ENCODE data around the gene S100A1. TPM values are rescaled to one million over a fixed set of nuclear protein-coding genes. Genes with fewer than 3 reads are reported as not detected.

S100A1 gene
- total and polyA plus RNA-seq, 2 of the 13 experiments (the other 11 are each of a cell fraction or from before 2014, with no cell fraction given) = 120 to 251 TPM

DNA sequence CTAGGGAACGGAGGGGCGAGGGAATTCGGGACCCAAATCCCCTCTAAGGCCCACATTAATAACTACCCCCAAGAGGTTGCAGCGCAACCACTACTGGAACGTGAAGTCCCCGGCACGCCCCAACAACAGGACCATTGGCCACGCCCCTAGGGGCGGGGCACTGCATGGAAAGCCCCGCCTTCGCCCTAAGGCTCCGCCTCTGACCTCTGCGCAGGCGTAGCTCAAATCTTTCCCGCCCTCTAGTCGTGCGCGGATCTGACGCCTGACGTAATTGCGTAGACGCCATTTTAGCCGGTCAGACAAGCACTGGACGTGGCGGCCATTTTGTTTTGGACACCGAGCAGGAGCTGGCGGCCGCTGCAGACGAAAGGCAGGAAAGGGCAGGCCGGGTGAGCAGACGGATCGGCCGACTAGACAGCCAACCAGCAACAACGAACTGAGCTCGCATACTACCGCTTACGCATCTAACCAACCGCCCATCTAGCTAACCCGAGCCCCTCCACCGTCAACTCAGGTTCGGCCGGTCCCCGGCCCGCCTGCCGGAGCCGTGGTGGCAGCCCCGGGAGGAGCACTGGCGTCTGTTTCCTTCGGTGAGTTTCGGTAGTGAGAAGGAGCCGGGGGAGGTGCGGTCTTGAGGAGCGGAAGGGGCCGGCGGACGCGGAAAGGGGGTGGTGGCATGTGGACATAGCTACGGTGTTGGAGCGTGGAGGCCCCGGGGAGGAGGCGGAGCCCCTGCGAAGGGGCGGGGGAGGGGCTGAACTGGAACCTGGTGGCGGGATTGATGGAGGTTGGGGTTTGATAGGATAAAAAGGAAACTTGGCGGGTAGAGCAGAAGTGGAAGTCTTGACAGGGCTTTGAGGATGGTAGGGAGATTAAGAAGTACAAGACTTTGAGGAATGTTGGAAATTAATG is 5.8 kb downstream of the S100A1 start, which contains the start of gene CHTOP (continued):
- TF ChIP-seq, protein P1, sequence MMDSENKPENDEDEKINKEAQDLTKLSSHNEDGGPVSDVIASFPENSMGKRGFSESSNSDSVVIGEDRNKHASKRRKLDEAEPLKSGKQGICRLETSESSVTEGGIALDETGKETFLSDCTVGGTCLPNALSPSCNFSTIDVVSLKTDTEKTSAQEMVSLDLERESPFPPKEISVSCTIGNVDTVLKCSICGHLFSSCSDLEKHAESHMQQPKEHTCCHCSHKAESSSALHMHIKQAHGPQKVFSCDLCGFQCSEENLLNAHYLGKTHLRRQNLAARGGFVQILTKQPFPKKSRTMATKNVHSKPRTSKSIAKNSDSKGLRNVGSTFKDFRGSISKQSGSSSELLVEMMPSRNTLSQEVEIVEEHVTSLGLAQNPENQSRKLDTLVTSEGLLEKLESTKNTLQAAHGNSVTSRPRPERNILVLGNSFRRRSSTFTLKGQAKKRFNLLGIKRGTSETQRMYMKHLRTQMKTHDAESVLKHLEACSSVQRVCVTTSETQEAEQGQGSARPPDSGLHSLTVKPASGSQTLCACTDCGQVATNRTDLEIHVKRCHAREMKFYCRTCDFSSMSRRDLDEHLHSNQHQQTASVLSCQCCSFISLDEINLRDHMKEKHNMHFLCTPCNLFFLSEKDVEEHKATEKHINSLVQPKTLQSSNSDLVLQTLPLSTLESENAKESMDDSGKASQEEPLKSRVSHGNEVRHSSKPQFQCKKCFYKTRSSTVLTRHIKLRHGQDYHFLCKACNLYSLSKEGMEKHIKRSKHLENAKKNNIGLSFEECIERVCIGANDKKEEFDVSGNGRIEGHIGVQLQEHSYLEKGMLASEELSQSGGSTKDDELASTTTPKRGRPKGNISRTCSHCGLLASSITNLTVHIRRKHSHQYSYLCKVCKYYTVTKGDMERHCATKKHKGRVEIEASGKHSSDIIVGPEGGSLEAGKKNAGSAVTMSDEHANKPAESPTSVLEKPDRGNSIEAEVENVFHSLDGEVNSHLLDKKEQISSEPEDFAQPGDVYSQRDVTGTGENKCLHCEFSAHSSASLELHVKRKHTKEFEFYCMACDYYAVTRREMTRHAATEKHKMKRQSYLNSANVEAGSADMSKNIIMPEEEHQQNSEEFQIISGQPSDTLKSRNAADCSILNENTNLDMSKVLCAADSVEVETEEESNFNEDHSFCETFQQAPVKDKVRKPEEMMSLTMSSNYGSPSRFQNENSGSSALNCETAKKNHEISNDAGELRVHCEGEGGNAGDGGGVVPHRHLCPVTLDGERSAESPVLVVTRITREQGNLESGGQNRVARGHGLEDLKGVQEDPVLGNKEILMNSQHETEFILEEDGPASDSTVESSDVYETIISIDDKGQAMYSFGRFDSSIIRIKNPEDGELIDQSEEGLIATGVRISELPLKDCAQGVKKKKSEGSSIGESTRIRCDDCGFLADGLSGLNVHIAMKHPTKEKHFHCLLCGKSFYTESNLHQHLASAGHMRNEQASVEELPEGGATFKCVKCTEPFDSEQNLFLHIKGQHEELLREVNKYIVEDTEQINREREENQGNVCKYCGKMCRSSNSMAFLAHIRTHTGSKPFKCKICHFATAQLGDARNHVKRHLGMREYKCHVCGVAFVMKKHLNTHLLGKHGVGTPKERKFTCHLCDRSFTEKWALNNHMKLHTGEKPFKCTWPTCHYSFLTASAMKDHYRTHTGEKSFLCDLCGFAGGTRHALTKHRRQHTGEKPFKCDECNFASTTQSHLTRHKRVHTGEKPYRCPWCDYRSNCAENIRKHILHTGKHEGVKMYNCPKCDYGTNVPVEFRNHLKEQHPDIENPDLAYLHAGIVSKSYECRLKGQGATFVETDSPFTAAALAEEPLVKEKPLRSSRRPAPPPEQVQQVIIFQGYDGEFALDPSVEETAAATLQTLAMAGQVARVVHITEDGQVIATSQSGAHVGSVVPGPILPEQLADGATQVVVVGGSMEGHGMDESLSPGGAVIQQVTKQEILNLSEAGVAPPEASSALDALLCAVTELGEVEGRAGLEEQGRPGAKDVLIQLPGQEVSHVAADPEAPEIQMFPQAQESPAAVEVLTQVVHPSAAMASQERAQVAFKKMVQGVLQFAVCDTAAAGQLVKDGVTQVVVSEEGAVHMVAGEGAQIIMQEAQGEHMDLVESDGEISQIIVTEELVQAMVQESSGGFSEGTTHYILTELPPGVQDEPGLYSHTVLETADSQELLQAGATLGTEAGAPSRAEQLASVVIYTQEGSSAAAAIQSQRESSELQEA (CRISPR knock-in tag; IDR thresholded peaks at IDR 0.05; ENCODE audit: not compliant biosample characterization) = no peak
- TF ChIP-seq, protein P2, sequence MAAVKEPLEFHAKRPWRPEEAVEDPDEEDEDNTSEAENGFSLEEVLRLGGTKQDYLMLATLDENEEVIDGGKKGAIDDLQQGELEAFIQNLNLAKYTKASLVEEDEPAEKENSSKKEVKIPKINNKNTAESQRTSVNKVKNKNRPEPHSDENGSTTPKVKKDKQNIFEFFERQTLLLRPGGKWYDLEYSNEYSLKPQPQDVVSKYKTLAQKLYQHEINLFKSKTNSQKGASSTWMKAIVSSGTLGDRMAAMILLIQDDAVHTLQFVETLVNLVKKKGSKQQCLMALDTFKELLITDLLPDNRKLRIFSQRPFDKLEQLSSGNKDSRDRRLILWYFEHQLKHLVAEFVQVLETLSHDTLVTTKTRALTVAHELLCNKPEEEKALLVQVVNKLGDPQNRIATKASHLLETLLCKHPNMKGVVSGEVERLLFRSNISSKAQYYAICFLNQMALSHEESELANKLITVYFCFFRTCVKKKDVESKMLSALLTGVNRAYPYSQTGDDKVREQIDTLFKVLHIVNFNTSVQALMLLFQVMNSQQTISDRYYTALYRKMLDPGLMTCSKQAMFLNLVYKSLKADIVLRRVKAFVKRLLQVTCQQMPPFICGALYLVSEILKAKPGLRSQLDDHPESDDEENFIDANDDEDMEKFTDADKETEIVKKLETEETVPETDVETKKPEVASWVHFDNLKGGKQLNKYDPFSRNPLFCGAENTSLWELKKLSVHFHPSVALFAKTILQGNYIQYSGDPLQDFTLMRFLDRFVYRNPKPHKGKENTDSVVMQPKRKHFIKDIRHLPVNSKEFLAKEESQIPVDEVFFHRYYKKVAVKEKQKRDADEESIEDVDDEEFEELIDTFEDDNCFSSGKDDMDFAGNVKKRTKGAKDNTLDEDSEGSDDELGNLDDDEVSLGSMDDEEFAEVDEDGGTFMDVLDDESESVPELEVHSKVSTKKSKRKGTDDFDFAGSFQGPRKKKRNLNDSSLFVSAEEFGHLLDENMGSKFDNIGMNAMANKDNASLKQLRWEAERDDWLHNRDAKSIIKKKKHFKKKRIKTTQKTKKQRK (IDR thresholded peaks at IDR 0.05; ENCODE audit: low read length) = no peak
- TF ChIP-seq ZNF354B (CRISPR knock-in tag; IDR thresholded peaks at IDR 0.05) (no peak), POLR2AphosphoS2 (IDR thresholded peaks at IDR 0.05; ENCODE audit: low read depth, low read length) (no peak), MAZ (IDR thresholded peaks at IDR 0.05; ENCODE audit: borderline replicate concordance, low read depth, low read length) (peak; percentile 89), MAZ (CRISPR knock-in tag; IDR thresholded peaks at IDR 0.05; ENCODE audit: low read depth) (peak; percentile 86), MXI1 (IDR thresholded peaks at IDR 0.05; ENCODE audit: borderline replicate concordance, low read depth, low read length) (peak; percentile 74; the same call in 1 of the 3 replicates), SNRNP70 (IDR thresholded peaks at IDR 0.05; ENCODE audit: low read depth, low read length) (no peak), MTA1 (CRISPR knock-in tag; IDR thresholded peaks at IDR 0.05; ENCODE audit: borderline replicate concordance) (no peak), RXRB (CRISPR knock-in tag; IDR thresholded peaks at IDR 0.05; ENCODE audit: borderline replicate concordance) (peak; percentile 39; the same call in 1 of the 2 replicates), TBX2 (CRISPR knock-in tag; IDR thresholded peaks at IDR 0.05; ENCODE audit: borderline replicate concordance) (peak; percentile 87), PITX1 (CRISPR knock-in tag; IDR thresholded peaks at IDR 0.05) (peak; percentile 45; the same call in 1 of the 2 replicates), ZNF496 (CRISPR knock-in tag; IDR thresholded peaks at IDR 0.05; ENCODE audit: insufficient replicate concordance) (no peak), SRF (IDR thresholded peaks at IDR 0.05; ENCODE audit: low read depth, low read length) (no peak), ZNF207 (IDR thresholded peaks at IDR 0.05; ENCODE audit: borderline replicate concordance) (no peak)
- TF ChIP-seq, protein P3, sequence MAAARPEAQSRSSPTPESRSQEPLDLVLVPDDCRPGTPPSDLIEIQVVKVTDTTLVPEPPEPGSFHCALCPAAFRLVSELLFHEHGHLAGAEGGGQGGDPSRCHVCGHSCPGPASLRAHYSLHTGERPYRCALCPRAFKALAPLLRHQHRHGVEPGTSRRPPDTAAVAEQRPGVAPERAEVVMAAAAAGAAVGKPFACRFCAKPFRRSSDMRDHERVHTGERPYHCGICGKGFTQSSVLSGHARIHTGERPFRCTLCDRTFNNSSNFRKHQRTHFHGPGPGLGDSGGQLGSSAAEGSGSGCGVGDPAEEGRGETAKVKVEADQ (CRISPR knock-in tag; IDR thresholded peaks at IDR 0.05; ENCODE audit: borderline replicate concordance) = peak; percentile 70; the same call in 1 of the 2 replicates
